Measurements from ENCODE around the gene OAT.

DNA sequence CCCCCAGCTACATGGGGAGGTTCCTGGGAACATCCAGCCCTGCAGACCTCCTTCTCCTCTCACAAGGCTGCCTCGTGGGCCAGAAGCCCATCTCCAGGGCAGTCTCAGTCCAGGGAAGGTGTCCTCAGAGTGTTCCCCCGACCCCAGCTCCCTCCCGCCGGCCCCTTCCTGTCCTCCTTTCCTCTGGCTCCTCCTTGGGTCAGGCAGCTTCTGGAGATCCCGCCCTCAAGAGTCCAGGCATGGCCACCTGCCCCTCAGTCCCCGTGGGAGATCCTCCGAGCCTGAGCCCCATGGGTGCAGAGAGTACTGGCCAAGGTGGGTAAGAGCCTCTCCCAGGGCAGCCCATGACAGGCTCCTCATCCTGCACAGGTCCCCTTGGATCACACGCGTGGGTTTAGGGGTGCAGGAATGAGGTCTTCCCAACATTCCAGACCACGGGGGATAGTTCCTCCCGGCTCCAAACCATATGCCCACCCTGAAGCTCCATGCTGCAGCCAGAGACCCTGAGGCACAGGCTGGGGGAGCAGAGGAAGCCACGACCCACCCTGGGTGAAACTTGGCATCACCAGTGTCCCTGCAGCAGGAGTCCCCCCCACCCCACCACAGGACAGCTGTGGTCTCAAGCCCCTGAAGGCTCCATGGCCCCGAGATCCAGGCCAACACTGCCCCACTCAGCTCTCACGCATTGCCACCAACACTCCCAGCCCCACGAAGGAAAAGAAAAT is 65.5 kb downstream of the OAT start:
- TF ChIP-seq, protein P1, sequence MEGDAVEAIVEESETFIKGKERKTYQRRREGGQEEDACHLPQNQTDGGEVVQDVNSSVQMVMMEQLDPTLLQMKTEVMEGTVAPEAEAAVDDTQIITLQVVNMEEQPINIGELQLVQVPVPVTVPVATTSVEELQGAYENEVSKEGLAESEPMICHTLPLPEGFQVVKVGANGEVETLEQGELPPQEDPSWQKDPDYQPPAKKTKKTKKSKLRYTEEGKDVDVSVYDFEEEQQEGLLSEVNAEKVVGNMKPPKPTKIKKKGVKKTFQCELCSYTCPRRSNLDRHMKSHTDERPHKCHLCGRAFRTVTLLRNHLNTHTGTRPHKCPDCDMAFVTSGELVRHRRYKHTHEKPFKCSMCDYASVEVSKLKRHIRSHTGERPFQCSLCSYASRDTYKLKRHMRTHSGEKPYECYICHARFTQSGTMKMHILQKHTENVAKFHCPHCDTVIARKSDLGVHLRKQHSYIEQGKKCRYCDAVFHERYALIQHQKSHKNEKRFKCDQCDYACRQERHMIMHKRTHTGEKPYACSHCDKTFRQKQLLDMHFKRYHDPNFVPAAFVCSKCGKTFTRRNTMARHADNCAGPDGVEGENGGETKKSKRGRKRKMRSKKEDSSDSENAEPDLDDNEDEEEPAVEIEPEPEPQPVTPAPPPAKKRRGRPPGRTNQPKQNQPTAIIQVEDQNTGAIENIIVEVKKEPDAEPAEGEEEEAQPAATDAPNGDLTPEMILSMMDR (IDR thresholded peaks at IDR 0.05): no peak
- TF ChIP-seq POLR2A (IDR thresholded peaks at IDR 0.05): no peak
